HG03039 (cell line): ENCODE data around the gene IL18R1.

Source experiments
- ATAC-seq: cut with Tn5 transposase; IDR thresholded peaks from one replicate; pipeline ENCODE4 v1.9.1; 2021; ENCODE audit warnings: mild to moderate bottlenecking, moderate library complexity; ENCODE audit not compliant: unreplicated experiment

IL18R1 gene

GRCh38 chr2:102386867-102387541 is 31.4 kb downstream of the IL18R1 start:
- ATAC-seq = no peak

GRCh38 chr2:102387763-102388546 is 32.4 kb downstream of the IL18R1 start:
- ATAC-seq = no peak

GRCh38 chr2:102391565-102391964 is 36.0 kb downstream of the IL18R1 start:
- ATAC-seq = no peak

- no peak for ATAC-seq
Observed at GRCh38 chr2:102392096-102392495, 36.5 kb downstream of the IL18R1 start.

- ATAC-seq = no peak
Observed at GRCh38 chr2:102392942-102393341, 37.3 kb downstream of the IL18R1 start.

GRCh38 chr2:102396012-102396411 is 40.4 kb downstream of the IL18R1 start:
- ATAC-seq = no peak

GRCh38 chr2:102397209-102397608 is 41.6 kb downstream of the IL18R1 start:
- no peak for ATAC-seq

GRCh38 chr2:102399499-102400141 is 44.0 kb downstream of the IL18R1 start:
- no peak for ATAC-seq

- no peak for ATAC-seq
Observed at GRCh38 chr2:102401456-102401855, 45.9 kb downstream of the IL18R1 start.

GRCh38 chr2:102401865-102402264 is 46.3 kb downstream of the IL18R1 start:
- ATAC-seq = no peak

GRCh38 chr2:102410952-102411351 is 55.4 kb downstream of the IL18R1 start:
- ATAC-seq = no peak

GRCh38 chr2:102412199-102412598 is 56.6 kb downstream of the IL18R1 start:
- no peak for ATAC-seq

GRCh38 chr2:102417946-102418345 is 62.4 kb downstream of the IL18R1 start:
- ATAC-seq = no peak

- peak; percentile 78 for ATAC-seq
Observed at GRCh38 chr2:102418421-102418961, 62.9 kb downstream of the IL18R1 start.

- ATAC-seq = no peak
Observed at GRCh38 chr2:102420290-102420689, 64.7 kb downstream of the IL18R1 start.

- ATAC-seq = no peak
Observed at GRCh38 chr2:102421890-102422759, 66.5 kb downstream of the IL18R1 start.

- no peak for ATAC-seq
Observed at GRCh38 chr2:102422910-102423309, 67.3 kb downstream of the IL18R1 start, which contains the start of gene IL18RAP. TSS of gene IL18RAP (plus strand) at chr2:102423160. CDS start at chr2:102423278, 118 bp downstream.

GRCh38 chr2:102423368-102423767 is 67.8 kb downstream of the IL18R1 start:
- ATAC-seq = no peak

GRCh38 chr2:102424754-102425153 is 69.2 kb downstream of the IL18R1 start:
- ATAC-seq = peak; percentile 83

- no peak for ATAC-seq
Observed at GRCh38 chr2:102425441-102426132, 70.0 kb downstream of the IL18R1 start.
